H1 (cell line): ENCODE measurements around the gene SLC7A11. TPM values are rescaled to one million over a fixed set of nuclear protein-coding genes. Genes with fewer than 3 reads are reported as not detected.

Experiments
- CBX8 ChIP-seq: fragments of 300-800, 300-1000 bp; sonication (generic); IDR thresholded peaks from 2 replicates; pipeline ENCODE4 v1.7.1; 2016; ENCODE audit warnings: low read depth, low read length, borderline replicate concordance
- CHD7 ChIP-seq: fragments of 300-600 bp; sonication (generic); IDR thresholded peaks from 2 replicates; pipeline ENCODE4 v1.7.1; 2012; ENCODE audit warnings: low read length, moderate library complexity, mild to moderate bottlenecking, inconsistent platforms; ENCODE audit not compliant: insufficient replicate concordance
- SRF ChIP-seq: IDR thresholded peaks from 2 replicates; pipeline ENCODE4 v1.6.1; 2011; ENCODE audit warnings: mild to moderate bottlenecking, low read depth, low read length, moderate library complexity
- polyA plus RNA-seq, 7 experiments: library from polyadenylated mRNA; depleted of rRNA in 3 of 7; stranded (reverse) in 5 of 7; unstranded in 2 of 7; fragments of >200 nt in 5 of 7; fragments of 200-250 nt in 2 of 7; gene quantifications; 1 replicate in 5 of 7; 2 replicates in 1 of 7; 4 replicates in 1 of 7; pipeline versions ENCODE4 v1.2.1 to v1.2.3, GENCODE V29; 2011 to 2013; ENCODE audit warnings: missing spikeins in 2 of 7, mixed read lengths in 2 of 7
- total RNA-seq: library from RNA; stranded (reverse); fragmentation: NEBNext Ultra II Directional; extraction: Animal tissue kit (Norgen Biotek cat#: 25700); gene quantifications from 2 replicates; pipeline ENCODE4 v1.2.1, GENCODE V29; 2021

The SLC7A11 gene
- total and polyA plus RNA-seq, 2 of the 8 experiments (the other 6 are each of a cell fraction or from before 2014, with no cell fraction given): 6.6 to 17.0 TPM

- TF ChIP-seq CHD7 (no peak), SRF (no peak), CBX8 (no peak)
Measured at GRCh38 chr4:138158746-138159297, 83.3 kb downstream of the SLC7A11 start (continued).
